Stimulated activated CD8-positive, alpha-beta memory T cell treated with anti-CD3 and anti-CD28 coated beads, Interleukin-7, amount 100 ng/mL, for 48 hours (primary cell): ENCODE measurements around the gene MAMDC4.
"Not testable (repeated sequence)": the region's sequence is repeated elsewhere in the genome, so short reads cannot be mapped to it uniquely, and the experiment has no call there.

Experiments
- DNase-seq, 2 donors: peaks; one replicate each; pipeline ENCODE4 v3.0.0-alpha.2; 2020; ENCODE audit warnings: low read depth in 1 of 2; ENCODE audit errors: extremely low read depth in 1 of 2

MAMDC4 gene

DNA sequence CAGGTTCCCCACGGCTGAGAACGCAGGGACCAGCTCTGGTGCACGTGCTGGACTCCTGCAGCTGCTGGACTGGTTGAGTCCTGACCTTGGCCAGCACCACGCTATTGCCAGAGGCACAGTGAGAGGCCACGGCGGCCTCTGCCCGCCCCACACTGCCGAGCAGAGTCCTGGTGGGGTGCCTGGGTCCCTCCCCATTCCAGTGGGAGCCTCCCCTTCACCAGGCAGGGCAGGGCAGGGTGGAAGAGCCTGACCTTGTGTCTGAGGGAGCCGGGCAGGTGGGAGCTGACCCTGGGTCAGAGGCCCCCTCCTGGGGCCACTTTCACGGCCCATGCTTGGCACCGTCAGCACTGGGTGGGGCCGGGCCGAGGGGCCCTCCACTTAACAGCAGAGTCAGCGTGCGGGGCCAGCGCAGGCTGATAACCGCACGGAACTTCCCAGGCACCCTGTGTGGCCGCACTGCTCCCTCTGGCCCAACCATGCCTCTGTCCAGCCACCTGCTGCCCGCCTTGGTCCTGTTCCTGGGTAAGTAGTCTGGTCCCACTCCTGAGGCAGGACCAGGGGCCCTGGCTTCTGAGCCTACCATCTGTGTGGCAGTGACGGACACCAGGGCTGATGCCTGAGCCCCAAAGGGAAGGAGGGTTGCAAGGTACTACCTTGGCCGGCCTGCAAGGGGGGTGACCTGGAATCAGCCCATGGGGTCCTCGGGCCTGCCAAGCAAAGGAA, at the start of gene MAMDC4:
MAMDC4 (plus strand) TSS at position 406 of the 723 bp plus-strand sequence; CDS start at position 477, 71 bp downstream.
- DNase-seq: no peak

DNA sequence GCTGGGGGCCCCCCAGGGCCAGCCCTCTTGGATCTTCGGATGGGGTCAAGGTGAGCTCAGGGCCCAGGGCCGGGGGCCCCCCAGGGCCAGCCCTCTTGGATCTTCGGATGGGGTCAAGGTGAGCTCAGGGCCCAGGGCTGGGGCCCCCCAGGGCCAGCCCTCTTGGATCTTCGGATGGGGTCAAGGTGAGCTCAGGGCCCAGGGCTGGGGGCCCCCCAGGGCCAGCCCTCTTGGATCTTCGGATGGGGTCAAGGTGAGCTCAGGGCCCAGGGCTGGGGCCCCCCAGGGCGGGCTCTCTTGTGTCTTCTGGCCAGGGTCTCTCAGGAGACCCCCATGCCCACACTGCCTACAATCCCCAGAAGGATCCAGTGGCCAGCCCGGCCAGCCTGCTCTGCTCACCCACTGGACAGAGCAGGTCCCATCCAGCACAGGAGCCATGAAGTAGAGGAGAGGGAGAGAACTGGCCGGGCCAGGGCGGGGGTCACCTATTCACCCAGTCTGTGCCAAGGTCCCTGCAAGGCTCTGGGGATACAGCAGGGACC, 49.1 kb upstream of the MAMDC4 start:
- DNase-seq: not testable (repeated sequence)

DNA sequence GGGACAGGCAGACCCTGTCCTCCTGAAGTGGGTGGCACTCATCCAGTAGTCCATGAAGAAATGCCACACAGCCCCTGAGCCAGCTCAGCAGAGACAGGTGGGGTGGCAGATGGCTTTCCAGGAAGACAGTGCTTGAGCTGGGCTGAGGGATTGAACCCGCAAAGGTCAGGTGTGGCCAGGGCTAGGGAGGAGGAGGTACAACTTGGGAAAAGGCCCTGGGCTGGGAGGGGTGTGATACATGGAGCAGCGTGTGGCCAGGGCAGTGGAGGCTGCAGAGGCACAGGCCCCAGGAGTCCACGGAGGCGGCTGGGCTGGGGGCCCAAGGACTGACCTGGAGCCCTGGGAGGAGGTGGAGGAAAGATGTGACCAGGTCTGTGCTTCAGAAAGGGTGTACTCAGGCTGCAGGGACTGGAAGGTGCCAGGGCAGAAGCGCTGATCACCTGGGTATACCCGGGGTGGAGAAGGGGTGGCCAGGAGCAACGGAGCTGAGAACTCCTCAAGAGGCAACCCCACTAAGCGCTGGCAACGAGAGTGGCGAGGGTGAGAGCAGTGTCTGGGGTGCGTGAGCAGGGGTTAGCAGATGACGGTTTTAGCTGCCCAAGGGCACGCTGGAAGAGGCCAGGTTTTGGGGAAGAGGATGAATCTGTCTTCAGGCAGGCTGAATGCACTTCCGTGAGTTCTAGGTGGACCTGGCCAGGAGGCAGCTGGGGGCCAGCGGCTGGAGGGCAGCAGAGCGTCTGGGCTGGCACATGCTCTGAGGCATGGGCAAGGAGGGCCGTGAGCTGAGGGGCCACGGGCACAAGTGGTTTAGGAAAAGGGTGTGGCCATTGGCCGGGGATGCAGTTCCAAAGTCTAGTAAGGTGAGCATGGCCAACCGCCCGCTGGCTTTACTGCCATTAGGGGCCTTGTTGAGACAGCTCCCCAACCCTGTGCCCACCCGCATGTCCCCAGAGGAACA, 48.3 kb upstream of the MAMDC4 start:
- no peak for DNase-seq

DNA sequence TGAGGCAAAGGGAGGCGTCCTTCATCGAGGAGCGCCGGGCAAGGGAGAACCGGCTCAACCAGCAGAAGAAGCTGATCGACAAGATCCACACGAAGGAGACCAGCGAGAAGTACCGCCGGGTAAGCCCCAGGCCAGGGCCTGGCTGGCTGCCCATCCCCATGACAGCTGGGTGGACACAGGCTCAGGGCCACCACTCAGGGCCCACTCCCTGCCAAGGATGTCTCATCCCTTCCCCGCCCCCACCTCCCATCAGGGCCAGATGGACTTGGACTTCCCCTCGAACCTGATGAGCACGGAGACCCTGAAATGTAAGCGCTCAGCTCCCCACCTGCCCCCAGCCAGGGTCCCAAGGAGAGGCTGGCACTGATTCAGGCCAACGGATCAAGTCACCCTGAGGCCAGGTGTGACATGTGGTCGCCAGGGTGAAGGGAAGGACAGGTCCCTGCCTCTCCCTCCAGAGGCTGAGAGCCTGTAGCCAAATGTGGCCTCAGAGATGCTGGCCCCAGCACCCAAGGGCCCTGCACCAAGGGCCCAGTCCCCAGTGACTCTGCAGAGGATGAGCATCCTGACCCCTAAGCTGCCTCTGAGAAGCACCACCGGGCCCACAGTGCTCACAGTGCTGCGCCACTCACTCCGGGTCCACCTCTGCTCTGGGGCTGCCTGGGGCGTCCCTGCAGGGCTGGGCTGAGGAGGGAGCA, 47.5 kb upstream of the MAMDC4 start:
- no peak for DNase-seq

DNA sequence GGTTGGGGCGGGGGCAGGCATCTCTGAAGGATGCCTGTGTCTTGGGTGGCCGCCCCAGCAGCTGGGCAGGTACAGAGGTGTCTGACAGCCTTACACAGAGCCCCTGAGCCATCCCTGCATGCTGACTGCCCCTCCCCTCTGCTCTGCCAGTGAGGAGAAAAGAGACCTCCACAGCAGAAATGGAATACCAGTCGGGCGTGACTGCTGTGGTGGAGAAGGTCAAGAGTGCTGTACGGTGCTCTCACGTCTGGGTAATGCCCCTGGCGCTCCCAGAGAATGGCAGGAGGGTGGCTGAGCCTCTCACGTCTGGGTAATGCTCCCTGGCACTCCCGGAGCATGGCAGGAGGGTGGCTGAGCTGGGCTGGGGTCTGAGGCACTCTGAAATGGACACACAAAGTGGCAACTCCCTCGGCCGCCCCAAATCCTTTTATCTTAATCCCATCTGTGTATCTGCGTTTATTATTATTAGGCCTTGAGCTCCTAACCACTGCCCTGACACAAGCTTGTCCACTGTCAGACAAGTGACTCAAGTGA, 46.9 kb upstream of the MAMDC4 start:
- no peak for DNase-seq

DNA sequence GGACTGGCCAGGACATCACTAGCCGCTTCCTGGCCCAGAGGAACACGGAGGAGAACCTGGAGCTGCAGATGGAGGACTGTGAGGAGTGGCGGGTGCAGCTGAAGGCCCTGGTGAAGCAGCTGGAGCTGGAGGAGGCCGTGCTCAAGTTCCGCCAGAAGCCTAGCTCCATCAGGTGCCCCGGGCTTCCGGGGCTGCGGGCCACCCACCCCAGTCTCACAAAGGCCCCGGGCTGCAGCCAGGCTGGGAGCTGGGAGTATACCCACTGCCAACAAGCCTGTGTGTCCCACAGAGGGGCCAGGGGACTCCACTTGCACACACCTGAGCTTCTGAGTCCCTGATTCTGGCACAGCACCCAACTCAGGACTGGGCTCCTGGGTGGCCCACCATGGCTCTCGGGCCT, 46.1 kb upstream of the MAMDC4 start:
- no peak for DNase-seq

DNA sequence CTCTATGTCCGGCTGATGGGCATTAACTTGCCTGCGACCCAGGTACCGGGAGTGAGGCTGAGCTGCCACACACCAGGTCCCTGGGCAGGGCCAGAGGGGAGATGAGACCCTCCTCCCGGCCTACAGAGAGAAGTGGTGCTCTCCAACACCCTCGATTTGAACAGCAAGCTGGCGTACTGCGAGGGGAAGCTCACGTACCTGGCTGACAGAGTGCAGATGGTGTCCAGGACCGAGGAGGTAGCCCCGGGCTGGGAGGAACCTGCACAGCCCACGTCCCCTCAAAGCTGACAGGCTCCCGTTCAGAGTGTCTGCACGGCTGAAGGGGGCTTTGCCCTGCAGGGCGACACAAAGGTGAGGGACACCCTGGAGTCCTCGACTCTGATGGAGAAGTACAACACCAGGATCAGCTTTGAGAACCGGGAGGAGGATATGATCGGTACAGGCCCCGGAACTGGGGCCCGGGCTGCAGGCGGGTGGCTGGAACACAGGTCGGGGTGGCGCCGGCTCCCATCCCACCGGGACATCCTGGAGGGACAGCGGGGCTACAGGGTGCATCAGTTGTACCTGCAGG, 45.4 kb upstream of the MAMDC4 start:
- DNase-seq: no peak

DNA sequence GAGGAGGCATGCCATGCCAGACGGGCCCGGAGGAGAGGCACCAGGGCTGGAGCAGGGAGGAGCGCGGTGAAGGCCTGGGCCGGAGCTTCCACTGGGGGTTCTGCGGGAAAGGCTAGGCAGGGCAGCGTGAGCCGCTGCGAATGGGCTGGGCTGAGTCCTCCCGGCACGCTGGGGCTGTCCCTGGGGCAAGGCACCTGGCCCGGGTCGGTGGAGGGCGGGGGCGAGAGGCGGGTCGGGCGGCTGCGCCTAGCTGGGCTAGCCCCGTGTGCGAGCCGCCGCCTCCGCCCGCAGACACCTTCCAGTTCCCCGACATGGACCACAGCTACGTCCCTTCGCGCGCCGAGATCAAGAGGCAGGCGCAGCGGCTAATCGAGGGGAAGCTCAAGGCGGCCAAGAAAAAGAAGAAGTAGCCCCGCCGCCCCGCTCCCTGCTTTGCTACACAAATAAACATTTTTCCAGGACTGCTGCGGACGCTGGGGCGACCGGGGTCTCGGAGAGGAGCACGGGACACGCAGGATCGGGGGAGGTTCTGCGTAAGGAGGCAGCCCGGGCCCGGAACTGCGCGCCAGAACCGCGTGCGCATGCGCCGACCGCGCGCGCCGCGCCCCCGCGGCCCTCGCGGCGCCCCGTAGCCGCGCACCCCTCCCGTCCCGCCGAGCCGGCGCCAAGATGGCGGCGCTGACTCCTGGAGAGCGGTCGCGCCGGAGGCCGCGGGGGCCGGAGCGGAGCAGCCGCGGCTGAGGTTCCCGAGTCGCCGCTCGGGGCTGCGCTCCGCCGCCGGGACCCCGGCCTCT, 44.7 kb upstream of the MAMDC4 start, which contains the start of gene RABL6:
RABL6 (plus strand) TSS at position 668 of the 794 bp plus-strand sequence. CDS start 249 bp downstream, outside the sequence.
- peak; percentile 65 to 71 for DNase-seq

DNA sequence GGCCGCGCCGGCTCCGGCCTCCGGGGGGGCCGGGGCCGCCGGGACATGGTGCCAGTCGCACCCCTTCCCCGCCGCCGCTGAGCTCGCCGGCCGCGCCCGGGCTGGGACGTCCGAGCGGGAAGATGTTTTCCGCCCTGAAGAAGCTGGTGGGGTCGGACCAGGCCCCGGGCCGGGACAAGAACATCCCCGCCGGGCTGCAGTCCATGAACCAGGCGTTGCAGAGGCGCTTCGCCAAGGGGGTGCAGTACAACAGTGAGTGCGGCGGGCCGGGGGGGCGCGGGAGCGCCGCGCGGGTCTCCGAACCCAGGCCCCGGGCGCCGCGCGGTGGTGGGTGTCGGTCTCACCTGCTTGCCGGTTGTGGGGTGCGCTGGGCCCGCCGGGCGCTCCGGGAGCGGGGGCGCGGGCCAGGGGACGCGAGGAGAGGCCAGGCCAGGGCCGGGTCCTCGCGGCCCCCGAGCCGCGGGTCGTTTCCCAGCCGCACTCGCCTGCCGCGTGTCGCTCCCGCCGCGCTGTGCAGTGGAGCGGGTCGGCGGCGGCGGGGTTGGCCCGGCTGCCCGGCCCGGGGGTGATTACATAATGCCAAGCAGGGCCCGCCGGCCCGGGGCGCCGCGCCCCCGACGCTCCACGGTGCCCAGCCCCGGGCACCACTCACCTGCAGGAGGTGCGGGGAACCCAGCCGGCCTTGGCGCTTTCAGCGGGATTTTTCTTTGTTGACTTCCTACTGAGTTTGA, 43.9 kb upstream of the MAMDC4 start:
- DNase-seq: no peak

DNA sequence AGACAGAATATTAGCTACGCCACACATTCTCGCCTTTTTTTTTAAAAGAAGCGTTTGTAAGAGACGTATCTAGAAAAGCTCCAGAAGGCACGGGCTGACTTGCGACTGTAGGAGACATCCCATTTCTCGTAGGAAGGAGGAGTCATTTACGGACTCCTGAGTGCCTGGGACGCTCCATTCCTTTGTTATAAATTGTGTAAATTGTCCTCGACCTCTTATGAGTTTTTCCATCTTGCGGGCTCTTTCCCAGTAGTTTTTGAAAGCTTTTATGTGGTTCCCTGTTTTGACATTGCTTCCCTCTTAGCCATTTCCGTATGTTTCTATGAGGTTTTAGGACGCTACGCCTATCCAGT, 43.4 kb upstream of the MAMDC4 start:
- DNase-seq: no peak

DNA sequence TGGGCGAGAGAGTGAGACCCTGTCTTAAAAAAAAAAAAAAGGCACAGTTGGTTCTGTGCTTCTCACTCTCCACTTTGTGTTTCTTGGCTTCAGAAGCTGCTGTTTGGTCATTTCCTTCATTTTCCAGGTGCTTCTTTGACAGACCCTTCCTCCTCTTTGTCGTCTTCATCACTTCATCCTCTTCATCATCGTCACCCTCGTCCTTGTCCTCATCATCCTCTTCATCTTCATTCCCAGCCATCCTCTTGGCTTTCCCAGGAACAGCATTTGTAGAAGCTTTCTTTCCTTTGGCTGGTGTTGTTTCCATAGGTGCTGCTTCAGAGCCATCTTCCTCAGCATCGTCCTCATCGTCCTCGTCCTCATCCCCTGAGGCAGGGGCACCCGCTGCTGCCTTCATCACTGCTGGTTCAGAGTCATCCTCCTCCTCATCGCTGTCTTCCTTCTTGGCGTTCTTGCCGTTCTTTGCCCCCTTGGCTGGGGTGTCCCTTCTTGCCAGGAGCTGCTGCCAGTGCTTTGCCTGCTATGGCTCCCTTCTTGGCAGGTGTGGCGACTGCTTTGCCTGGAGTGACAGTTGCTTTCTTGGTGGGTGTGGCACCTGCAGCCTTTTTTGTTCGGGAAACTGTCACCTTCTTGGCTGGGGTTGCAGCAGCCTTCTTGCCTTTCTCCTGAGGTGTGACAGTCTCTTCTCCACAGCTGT, 37.3 kb upstream of the MAMDC4 start:
- no peak for DNase-seq

DNA sequence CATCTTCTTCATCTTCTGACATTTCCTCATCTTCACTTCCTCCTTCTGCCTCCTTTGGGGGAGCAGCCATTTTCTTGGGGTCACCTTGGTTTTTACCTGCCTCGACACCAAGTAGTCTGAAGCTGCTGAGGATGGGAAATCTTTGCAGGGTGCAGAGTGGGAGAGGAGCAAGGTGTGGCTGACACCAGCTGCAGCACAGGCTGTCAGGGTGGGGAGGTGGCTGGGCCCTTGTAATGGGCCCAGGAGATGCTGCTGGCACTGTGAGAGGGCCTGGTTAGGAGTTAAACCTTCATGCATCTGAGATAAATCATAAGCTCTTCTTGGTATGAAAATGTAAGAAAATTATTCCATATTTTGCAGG, 36.7 kb upstream of the MAMDC4 start:
- no peak for DNase-seq

DNA sequence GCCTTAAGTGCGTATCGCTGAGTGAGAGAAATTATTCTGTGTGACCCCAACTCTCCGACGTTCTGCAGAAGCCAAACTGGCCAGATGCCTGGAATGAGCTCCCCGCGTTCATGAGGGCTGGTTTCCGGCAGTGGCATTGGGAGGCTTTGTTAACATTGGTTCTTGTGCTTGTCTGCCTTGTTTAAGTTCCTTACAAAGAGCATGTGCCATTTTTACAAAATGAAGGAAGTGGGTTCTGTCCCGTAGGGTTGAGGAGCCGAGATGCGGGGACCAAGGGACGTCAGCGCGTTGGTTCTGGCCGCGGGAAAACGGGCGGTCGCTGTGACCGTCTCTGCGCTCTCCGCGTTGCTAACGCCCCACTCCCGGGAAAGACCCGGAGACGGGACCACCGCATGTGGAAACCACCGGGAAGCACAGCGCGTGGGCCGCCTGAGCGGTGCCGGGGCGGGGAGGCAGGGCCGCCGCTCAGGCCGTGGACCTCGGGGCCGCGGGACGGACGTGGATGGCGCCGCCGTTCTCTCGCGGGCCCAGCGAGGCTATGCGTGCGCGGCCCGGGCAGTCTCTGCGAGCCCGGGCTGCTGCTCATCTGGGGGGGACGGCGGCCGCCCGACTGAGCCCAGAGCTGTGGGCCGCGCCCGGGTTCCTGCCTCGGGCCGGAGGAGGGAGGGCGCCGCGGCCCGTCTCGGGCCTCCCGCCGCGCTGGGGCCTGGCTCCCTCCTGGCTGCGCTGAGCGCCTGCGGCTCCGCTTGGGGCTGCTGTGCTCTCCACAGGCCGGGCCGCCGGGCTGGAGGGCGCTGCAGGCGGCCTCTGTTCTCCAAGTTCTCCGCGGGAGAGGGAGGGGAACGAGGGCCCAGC, 30.9 kb upstream of the MAMDC4 start:
- no peak for DNase-seq

DNA sequence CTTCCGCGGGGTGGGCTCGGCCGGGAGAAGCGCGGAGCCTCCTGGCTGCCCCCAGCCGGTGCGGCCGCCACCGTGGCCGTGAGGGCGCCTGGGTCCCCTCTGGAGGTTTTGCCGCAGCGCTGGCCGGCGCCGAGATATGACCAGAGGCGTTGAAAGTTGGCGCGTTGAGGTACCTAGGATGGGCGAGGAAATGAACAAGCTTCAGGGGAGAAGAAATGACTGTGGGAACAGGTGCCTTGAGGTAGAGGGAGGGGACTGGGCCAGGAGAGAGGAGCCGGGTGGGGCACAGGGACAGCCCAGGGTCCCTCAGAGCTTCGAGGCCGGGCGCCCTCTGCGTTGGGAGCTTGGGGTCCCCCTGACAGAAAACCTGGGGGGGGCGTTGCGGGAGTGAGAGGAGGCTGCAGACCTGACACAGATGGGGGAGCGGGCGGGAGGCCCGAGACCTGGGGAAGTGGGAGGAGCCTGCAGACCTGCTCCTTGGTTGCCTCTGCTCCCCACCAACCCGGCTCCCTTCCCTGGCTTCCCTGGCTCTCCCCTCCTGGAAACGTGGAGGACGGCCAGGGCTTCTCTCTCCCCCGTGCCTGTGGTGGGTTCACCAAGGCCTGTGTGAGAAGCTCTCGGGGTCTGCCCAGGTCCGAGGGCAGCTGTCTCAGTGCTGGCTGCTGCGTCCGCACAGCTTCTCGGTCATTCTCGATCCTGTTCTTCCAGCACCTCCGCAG, 30.2 kb upstream of the MAMDC4 start:
- DNase-seq: no peak

DNA sequence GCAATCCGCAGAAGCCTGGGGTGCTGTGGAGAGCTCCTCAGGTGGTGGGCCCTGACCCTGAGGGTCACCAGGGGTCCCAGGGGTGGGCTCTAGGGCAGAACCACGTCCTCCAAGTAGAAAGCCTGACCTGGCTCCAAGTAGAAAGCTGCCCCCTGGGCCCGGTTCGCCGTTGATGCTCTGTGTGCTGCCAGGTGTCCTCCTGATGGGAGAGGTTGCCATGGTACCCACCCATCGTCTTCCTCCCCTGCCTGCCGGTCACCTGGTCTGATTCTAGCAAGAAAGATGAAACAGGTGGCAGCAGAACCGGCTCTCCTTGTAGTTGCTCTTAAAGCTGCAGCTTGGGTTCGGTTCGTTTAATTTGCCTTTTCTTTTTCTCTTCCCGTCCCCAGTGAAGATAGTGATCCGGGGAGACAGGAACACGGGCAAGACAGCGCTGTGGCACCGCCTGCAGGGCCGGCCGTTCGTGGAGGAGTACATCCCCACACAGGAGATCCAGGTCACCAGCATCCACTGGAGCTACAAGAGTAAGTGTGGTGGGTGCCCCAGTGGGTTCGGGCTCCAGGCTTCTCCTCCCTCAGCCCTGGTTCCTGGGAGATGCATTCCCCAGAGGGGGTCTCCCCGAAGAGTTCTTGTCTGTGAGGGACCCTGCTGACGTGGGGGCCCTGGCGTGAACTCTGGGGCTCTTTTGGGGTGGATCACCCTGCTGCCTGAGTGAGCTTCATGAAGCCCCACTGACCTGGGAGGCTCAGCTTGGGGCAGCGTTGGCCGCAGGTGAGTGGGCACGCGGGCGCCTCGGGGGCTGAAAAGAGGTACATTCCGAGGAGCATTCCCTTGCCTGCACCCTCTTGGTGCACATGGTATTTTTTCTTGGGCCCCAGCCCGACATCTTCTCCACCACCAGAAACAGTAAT, 28.8 kb upstream of the MAMDC4 start:
- no peak for DNase-seq
